Right lobe of liver (tissue), 4 donors: ENCODE results near the gene PTCRA.

ENCODE experiments used
- POLR2A ChIP-seq: fragments of 450-650 bp; IDR thresholded peaks from one replicate; pipeline ENCODE4 v1.6.1; 2017; ENCODE audit warnings: antibody characterized with exemption, mild to moderate bottlenecking
- TF ChIP-seq, protein P1 (sequence below), 4 donors: fragments of 200-600 bp in 3 of 4; fragments of 450-650 bp in 1 of 4; IDR thresholded peaks; one replicate each; pipeline versions ENCODE4 v1.5.1 to v1.8.0; 2016 to 2022; ENCODE audit warnings: antibody characterized with exemption in 4 of 4, mild to moderate bottlenecking in 2 of 4
- donor health status: DM: no; HTN: no; CAD: no.
- donor health status: DM: no; HTN: no; CAD: no.
- donor health status: DM: no; HTN: yes; CAD: no.

DNA sequence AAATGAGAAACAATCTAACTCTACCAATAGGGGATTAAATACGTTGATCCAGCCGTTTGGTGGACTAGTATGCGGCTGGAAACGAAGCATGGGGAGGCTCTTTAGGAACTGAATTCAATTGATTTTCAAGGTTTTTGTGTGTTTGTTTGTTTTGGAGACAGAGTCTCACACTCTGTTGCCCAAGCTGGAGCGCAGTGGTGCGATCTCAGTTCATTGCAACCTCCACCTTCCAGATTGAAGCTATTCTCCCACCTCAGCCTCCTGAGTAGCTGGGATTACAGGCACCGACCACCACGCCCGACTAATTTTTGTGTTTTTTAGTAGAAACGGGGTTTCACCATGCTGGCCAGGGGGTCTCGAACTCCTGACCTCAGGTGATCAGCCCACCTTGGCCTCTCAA lies 20.5 kb downstream of the PTCRA start:
- TF ChIP-seq POLR2A, result no peak
- TF ChIP-seq, protein P1, sequence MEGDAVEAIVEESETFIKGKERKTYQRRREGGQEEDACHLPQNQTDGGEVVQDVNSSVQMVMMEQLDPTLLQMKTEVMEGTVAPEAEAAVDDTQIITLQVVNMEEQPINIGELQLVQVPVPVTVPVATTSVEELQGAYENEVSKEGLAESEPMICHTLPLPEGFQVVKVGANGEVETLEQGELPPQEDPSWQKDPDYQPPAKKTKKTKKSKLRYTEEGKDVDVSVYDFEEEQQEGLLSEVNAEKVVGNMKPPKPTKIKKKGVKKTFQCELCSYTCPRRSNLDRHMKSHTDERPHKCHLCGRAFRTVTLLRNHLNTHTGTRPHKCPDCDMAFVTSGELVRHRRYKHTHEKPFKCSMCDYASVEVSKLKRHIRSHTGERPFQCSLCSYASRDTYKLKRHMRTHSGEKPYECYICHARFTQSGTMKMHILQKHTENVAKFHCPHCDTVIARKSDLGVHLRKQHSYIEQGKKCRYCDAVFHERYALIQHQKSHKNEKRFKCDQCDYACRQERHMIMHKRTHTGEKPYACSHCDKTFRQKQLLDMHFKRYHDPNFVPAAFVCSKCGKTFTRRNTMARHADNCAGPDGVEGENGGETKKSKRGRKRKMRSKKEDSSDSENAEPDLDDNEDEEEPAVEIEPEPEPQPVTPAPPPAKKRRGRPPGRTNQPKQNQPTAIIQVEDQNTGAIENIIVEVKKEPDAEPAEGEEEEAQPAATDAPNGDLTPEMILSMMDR (IDR thresholded peaks at IDR 0.05), result no peak
